GM19395 (cell line): ENCODE measurements around the gene ZC2HC1C.
A peak's percentile ranks its signal among the peaks of the same experiment; 100 is the strongest.
"Not testable (repeated sequence)": the region's sequence is repeated elsewhere in the genome, so short reads cannot be mapped to it uniquely, and the experiment has no call there.

Experiments used
- ATAC-seq: cut with Tn5 transposase; IDR thresholded peaks from one replicate; pipeline ENCODE4 v1.9.1; 2021; ENCODE audit warnings: mild to moderate bottlenecking, moderate library complexity; ENCODE audit not compliant: unreplicated experiment

Gene ZC2HC1C

GRCh38 chr14:75053396-75054291 lies 15.8 kb upstream of the ZC2HC1C start:
- ATAC-seq: no peak

GRCh38 chr14:75054421-75054820 lies 15.0 kb upstream of the ZC2HC1C start:
- ATAC-seq: no peak

GRCh38 chr14:75059642-75060041 lies 9.8 kb upstream of the ZC2HC1C start:
- no peak for ATAC-seq

- ATAC-seq: no peak
Measured at GRCh38 chr14:75060420-75060819, 9.0 kb upstream of the ZC2HC1C start.

- ATAC-seq: no peak
Measured at GRCh38 chr14:75063013-75063412, 6.4 kb upstream of the ZC2HC1C start.

GRCh38 chr14:75063491-75064204 lies 5.8 kb upstream of the ZC2HC1C start, which contains the start of gene ACYP1:
TSS of gene ACYP1 (minus strand) at chr14:75064024. CDS start at chr14:75063553, 471 bp downstream.
- peak; percentile 94 for ATAC-seq

- peak; percentile 24 for ATAC-seq
Measured at GRCh38 chr14:75064205-75064567, 5.3 kb upstream of the ZC2HC1C start.

- ATAC-seq: no peak
Measured at GRCh38 chr14:75066691-75067090, 2.8 kb upstream of the ZC2HC1C start.

- no peak for ATAC-seq
Measured at GRCh38 chr14:75067212-75067611, 2.2 kb upstream of the ZC2HC1C start.

- ATAC-seq: not testable (repeated sequence)
Measured at GRCh38 chr14:75067765-75068164, 1.7 kb upstream of the ZC2HC1C start.

- no peak for ATAC-seq
Measured at GRCh38 chr14:75068294-75069120, 934 bp upstream of the ZC2HC1C start.

- ATAC-seq: no peak
Measured at GRCh38 chr14:75069811-75070145, 337 bp downstream of the ZC2HC1C start.

GRCh38 chr14:75070383-75070782 lies 942 bp downstream of the ZC2HC1C start:
- ATAC-seq: no peak

GRCh38 chr14:75077794-75078193 lies 8.4 kb downstream of the ZC2HC1C start:
- no peak for ATAC-seq

- ATAC-seq: no peak
Measured at GRCh38 chr14:75079521-75079920, 10.1 kb downstream of the ZC2HC1C start.

GRCh38 chr14:75081660-75082229 lies 12.3 kb downstream of the ZC2HC1C start:
- no peak for ATAC-seq

GRCh38 chr14:75083271-75083670 lies 13.8 kb downstream of the ZC2HC1C start:
- ATAC-seq: no peak

GRCh38 chr14:75084513-75084912 lies 15.1 kb downstream of the ZC2HC1C start:
- no peak for ATAC-seq

GRCh38 chr14:75088153-75088552 lies 18.7 kb downstream of the ZC2HC1C start:
- no peak for ATAC-seq

- ATAC-seq: no peak
Measured at GRCh38 chr14:75088566-75089373, 19.3 kb downstream of the ZC2HC1C start.
